Endothelial cell (in vitro differentiated cells): ENCODE results near the gene SCFD2. TPM values are rescaled to one million over a fixed set of nuclear protein-coding genes. Genes with fewer than 3 reads are reported as not detected.

Source experiments
- DNase-seq: peaks from one replicate; pipeline ENCODE4 v3.0.0; 2021; ENCODE audit warnings: low spot score
- H3K27ac Mint-ChIP-seq: one replicate; pipeline ENCODE4 v1.8.0; 2021; ENCODE audit warnings: mixed read lengths, inconsistent platforms; ENCODE audit not compliant: unreplicated experiment
- H3K27me3 Mint-ChIP-seq: one replicate; pipeline ENCODE4 v1.8.0; 2021; ENCODE audit warnings: mild to moderate bottlenecking, moderate library complexity, mixed read lengths, inconsistent platforms; ENCODE audit not compliant: unreplicated experiment
- H3K36me3 Mint-ChIP-seq: one replicate; pipeline ENCODE4 v1.8.0; 2021; ENCODE audit warnings: mild to moderate bottlenecking, low read depth, mixed read lengths, inconsistent platforms; ENCODE audit not compliant: unreplicated experiment
- H3K4me1 Mint-ChIP-seq: one replicate; pipeline ENCODE4 v1.8.0; 2021; ENCODE audit warnings: mild to moderate bottlenecking, mixed read lengths, inconsistent platforms; ENCODE audit not compliant: unreplicated experiment
- H3K4me3 Mint-ChIP-seq: one replicate; pipeline ENCODE4 v1.8.0; 2021; ENCODE audit warnings: mild to moderate bottlenecking, mixed read lengths, inconsistent platforms; ENCODE audit not compliant: unreplicated experiment
- H3K9me3 Mint-ChIP-seq: one replicate; pipeline ENCODE4 v1.8.0; 2021; ENCODE audit warnings: mixed read lengths, inconsistent platforms; ENCODE audit not compliant: unreplicated experiment
- CTCF ChIP-seq: fragments of 200-600 bp; sonication (generic); IDR thresholded peaks from one replicate; pipeline ENCODE4 v1.5.0; 2021; ENCODE audit warnings: antibody characterized with exemption; ENCODE audit not compliant: unreplicated experiment
- total RNA-seq: library from RNA; stranded (reverse); fragmentation: NEBNext Ultra II Directional; extraction: Animal tissue kit (Norgen Biotek cat#: 25700); gene quantifications from one replicate; pipeline ENCODE4 v1.2.1, GENCODE V29; 2021; ENCODE audit not compliant: unreplicated experiment

SCFD2 gene
- total RNA-seq, 1 donor from 2014 or later = 13.6 TPM

GRCh38 chr4:53021754-53022512 lies 343.9 kb downstream of the SCFD2 start:
- Mint-ChIP-seq H3K4me3 (no peak overlapping the region), H3K27ac (no peak overlapping the region), H3K4me1 (no peaks in the 10 kb centered on the region), H3K9me3 (no peaks in the 10 kb centered on the region), H3K36me3 (no peaks in the 10 kb centered on the region), H3K27me3 (no peaks in the 10 kb centered on the region)
- no peak for TF ChIP-seq CTCF
- DNase-seq = no peak

GRCh38 chr4:53019485-53020382 lies 346.1 kb downstream of the SCFD2 start:
- no peak overlapping the region for H3K27ac Mint-ChIP-seq
- no peak overlapping the region for H3K4me3 Mint-ChIP-seq
- no peak for TF ChIP-seq CTCF
- no peaks in the 10 kb centered on the region for H3K27me3 Mint-ChIP-seq
- H3K9me3 Mint-ChIP-seq = no peaks in the 10 kb centered on the region
- H3K36me3 Mint-ChIP-seq = no peaks in the 10 kb centered on the region
- H3K4me1 Mint-ChIP-seq = no peaks in the 10 kb centered on the region
- DNase-seq = no peak

GRCh38 chr4:53018471-53018870 lies 347.4 kb downstream of the SCFD2 start:
- Mint-ChIP-seq H3K4me1 (no peaks in the 10 kb centered on the region), H3K36me3 (no peaks in the 10 kb centered on the region), H3K27me3 (no peaks in the 10 kb centered on the region), H3K27ac (no peak overlapping the region), H3K4me3 (no peak overlapping the region), H3K9me3 (no peaks in the 10 kb centered on the region)
- no peak for TF ChIP-seq CTCF
- DNase-seq = no peak

GRCh38 chr4:53016099-53016820 lies 349.6 kb downstream of the SCFD2 start:
- DNase-seq = no peak
- TF ChIP-seq CTCF = no peak
- Mint-ChIP-seq H3K27me3 (no peaks in the 10 kb centered on the region), H3K27ac (no peak overlapping the region), H3K4me1 (peaks cover 20% of the 10 kb centered on the region), H3K36me3 (no peaks in the 10 kb centered on the region), H3K4me3 (no peak overlapping the region), H3K9me3 (no peaks in the 10 kb centered on the region)
